ENCODE data around the gene COA8.

GRCh38 chr14:103629503-103630121 lies 66.9 kb downstream of the COA8 start:
- TF ChIP-seq EP300 (IDR thresholded peaks at IDR 0.05; ENCODE audit: borderline replicate concordance), result no peak
- TF ChIP-seq, protein P1, sequence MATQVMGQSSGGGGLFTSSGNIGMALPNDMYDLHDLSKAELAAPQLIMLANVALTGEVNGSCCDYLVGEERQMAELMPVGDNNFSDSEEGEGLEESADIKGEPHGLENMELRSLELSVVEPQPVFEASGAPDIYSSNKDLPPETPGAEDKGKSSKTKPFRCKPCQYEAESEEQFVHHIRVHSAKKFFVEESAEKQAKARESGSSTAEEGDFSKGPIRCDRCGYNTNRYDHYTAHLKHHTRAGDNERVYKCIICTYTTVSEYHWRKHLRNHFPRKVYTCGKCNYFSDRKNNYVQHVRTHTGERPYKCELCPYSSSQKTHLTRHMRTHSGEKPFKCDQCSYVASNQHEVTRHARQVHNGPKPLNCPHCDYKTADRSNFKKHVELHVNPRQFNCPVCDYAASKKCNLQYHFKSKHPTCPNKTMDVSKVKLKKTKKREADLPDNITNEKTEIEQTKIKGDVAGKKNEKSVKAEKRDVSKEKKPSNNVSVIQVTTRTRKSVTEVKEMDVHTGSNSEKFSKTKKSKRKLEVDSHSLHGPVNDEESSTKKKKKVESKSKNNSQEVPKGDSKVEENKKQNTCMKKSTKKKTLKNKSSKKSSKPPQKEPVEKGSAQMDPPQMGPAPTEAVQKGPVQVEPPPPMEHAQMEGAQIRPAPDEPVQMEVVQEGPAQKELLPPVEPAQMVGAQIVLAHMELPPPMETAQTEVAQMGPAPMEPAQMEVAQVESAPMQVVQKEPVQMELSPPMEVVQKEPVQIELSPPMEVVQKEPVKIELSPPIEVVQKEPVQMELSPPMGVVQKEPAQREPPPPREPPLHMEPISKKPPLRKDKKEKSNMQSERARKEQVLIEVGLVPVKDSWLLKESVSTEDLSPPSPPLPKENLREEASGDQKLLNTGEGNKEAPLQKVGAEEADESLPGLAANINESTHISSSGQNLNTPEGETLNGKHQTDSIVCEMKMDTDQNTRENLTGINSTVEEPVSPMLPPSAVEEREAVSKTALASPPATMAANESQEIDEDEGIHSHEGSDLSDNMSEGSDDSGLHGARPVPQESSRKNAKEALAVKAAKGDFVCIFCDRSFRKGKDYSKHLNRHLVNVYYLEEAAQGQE (IDR thresholded peaks at IDR 0.05; ENCODE audit: low read depth), result no peak
- TF ChIP-seq CEBPB (IDR thresholded peaks at IDR 0.05), result no peak
- TF ChIP-seq TEAD4 (IDR thresholded peaks at IDR 0.05), result no peak
- TF ChIP-seq NFIC (IDR thresholded peaks at IDR 0.05), result no peak
- TF ChIP-seq RAD21 (IDR thresholded peaks at IDR 0.05; ENCODE audit: low read depth), result no peak
- no peak for TF ChIP-seq TAF1 (IDR thresholded peaks at IDR 0.05; ENCODE audit: low read depth)
- no peak for TF ChIP-seq FOXM1 (IDR thresholded peaks at IDR 0.05; ENCODE audit: borderline replicate concordance, low read depth)
- TF ChIP-seq ZBTB7A (IDR thresholded peaks at IDR 0.05; ENCODE audit: low read depth), result 0 out of 2 replicates have a peak, but pooled peaks have one; percentile 11
- TF ChIP-seq YY1 (IDR thresholded peaks at IDR 0.05; ENCODE audit: low read depth), result no peak
- TF ChIP-seq CREB1 (IDR thresholded peaks at IDR 0.05; ENCODE audit: low read depth), result no peak
- TF ChIP-seq EGR1 (IDR thresholded peaks at IDR 0.05), result peak; percentile 56
- no peak for TF ChIP-seq MAX (IDR thresholded peaks at IDR 0.05)

Data from Ishikawa (cell line).